ENCODE results near the gene ANKRD60.

The ANKRD60 gene

DNA sequence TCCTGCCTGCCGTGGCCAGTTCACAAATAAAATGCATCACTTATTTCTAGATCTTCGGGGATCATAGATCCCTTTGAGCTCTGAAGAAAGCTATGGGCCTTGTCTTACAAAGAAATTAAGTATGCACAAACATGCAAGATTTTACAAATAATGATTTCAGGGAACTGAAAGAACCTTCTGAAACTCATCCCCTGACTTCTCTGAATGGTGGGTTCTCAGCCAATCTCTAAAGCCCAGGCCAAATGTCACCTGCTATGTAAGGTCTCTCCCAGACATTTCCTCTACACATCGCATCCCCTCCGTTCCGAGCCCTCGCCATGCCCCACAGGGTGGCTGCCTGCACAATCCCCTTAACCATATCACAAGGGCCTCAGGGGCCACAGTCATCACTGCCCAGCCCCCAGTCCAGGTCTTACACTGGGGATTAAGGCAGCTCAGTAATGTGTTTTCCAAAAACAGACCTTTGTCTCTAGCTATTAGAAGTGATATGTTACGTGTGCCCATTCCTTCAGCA, 16.1 kb upstream of the ANKRD60 start:
- no peak for DNase-seq (ENCODE audit: low spot score)

DNA sequence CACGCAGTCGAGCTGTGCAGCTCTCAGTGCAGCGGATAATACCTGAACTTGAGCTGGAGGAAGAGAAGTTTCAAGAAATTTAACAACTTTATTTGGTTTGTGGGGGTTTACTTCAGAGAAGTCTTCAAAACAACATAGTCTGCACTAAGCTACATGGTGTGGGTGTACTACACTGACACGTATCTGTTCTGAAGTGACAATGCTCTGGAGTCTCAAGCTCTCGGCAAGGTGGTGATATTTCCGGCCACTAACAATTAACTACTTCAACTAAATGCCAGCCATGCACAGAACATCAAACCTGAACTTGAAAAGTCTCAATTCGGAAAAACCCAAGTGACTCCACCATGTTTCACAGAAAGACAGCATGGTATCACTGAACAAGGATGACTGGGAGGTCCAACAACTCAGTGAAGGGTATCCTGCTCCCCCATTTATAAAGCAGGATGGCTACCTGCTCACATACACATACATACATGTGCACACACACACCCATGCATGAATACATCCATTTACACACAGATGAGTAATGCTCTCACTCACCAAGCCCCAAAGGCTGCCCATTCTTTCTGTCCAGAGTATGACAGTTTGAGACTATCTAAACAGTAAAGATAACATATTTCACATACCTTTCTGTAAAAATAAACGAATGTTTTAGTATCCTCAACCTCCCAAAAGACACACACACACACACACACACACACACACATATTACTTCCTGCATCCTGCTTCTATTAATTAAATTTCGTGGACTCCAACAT, 15.4 kb upstream of the ANKRD60 start:
- no peak for DNase-seq (ENCODE audit: low spot score)

DNA sequence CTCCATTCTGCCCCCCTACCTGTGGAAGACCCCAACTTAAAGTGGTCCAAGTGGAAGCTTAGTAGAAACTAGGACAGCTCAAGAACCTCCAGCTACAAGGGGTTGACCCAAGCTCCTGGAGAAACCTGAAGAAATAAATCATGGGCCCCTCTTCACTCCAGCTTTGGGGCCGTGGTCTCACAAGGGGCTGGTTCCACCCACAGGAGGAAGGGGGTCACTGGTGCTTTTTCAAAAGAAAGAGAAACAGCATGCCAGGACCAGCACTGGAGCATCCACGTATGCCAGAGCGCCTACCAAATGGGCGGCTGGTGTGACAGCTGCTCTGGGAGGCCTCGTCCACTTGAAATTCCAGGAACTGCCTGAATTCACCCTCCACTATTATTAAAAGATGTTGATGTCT, 14.4 kb upstream of the ANKRD60 start:
- DNase-seq (ENCODE audit: low spot score): no peak

DNA sequence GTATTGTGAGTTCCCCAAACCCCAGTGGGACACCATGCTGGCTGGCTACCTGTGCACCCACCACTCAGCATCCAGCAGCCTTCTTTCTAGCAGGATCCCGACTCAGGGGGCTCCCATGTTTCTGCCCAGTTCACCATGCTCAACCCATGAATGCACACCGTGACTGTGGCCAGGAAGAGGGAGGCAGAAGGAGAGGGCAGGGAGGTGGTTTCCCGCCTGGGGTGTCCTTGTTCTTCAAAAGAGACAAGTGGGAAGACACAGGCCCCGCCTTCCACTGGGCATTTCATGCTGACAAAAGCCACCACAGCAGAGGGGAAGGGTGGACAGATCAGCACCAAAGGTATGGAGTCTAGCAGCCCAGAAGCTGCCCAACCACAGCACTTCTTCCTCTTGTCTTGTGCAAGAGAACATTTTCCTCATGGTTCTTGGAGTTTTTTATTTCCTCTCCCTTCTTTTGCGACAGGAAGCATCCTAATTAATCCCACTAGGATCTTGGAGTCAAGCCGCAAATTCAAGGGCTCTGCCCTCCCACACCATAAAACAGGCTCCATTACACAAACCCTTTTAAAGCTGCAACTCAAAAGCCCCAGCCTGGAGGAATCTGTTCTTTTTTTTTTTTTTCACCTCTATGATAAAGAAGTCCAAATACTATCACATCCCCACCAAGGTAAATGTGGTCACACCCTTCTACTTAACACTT, 13.5 kb upstream of the ANKRD60 start:
- DNase-seq (ENCODE audit: low spot score): no peak

DNA sequence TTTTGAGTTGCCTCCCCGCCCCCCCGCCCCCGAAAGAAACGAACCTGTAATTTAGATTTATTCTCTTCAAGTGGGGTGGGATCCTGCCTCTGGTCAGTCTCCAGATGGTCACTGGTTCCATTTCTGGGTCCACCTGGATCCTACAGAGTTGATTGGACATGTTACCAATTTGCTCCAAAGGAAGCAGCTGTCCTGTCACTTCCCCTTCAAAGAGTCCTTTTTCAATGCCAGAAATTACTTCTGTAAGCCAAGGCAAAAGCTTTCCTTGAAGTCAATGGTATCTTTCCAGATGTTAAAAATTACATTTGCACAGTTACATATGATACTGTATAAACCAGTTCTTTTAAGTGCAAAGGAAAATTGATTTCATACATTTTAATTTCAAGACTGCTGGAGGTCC, 12.0 kb upstream of the ANKRD60 start:
- DNase-seq (ENCODE audit: low spot score): no peak

DNA sequence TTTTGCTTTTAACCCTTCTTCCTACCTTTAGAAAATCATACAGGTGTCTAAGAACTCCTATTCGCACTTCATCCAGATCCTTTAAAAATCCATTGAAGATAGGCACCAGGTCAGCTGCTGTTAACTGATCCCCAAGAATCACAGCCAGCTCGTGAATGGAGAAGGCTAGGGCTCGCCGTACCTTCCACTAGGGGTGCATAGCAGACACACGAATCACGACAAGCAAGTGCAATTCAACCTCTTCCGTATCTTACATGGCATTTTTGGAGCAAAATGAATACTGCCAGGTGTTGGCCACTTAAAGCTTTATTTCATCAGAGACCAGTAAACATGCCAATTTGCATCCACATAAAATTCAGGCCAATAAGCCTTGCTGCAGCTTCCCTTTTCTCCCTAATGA, 10.8 kb upstream of the ANKRD60 start:
- no peak for DNase-seq (ENCODE audit: low spot score)

DNA sequence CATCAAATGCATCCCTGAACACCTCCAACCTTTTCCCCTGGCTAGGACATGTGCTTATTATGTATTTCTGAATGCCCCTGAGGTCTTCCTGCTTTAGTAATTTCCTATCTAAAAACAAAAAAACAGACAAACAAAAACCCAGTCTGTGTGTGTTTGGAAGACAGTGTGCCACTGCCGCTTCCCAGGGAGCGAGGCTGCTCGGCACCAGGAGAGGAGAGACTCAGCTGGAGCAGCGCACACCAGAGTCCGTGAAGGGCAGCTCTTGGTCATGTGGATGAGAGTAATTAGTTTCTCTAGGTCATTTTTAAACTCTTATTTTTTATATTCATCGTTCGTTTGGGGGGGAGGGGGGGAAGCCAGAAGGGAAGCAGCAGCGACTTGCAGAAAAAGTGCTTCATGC, 10.0 kb upstream of the ANKRD60 start:
- DNase-seq (ENCODE audit: low spot score): no peak

DNA sequence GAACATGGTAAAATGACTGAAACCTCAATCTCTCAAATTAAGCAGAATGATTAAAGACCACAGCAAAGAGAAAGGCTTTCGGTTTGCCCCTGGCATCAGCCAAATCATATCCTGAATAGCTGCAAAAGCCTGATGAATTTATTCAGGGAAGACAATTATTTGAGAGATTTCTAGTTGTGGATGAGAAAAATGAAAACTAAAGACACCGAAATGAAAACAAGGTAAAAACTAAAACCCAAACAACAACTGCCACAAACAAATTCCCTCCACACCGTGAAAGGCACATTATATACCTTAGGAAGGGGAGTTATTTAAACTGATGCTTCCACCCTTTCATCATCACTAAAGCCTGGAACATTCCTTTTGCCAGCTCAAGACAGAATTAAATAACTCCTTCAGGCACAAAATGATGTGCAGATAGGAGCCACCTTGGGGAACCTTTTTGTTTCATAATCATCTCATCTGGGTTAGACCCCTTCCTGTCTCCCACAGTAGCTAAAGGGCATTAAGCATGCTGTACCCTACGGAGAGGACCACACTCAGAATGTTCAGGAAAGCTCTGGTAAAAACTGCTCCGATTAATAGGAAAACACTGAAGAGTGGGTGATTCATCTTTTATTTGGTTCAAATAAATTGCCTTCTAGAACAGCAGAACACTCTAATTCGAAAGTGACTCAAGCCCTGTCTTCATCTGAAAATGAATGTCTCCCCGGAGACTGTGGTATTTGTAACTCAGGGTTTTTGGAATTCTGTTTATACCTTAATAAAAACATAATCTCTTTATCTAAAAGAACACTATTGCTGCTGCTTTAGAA, 9.1 kb upstream of the ANKRD60 start:
- DNase-seq (ENCODE audit: low spot score): no peak

DNA sequence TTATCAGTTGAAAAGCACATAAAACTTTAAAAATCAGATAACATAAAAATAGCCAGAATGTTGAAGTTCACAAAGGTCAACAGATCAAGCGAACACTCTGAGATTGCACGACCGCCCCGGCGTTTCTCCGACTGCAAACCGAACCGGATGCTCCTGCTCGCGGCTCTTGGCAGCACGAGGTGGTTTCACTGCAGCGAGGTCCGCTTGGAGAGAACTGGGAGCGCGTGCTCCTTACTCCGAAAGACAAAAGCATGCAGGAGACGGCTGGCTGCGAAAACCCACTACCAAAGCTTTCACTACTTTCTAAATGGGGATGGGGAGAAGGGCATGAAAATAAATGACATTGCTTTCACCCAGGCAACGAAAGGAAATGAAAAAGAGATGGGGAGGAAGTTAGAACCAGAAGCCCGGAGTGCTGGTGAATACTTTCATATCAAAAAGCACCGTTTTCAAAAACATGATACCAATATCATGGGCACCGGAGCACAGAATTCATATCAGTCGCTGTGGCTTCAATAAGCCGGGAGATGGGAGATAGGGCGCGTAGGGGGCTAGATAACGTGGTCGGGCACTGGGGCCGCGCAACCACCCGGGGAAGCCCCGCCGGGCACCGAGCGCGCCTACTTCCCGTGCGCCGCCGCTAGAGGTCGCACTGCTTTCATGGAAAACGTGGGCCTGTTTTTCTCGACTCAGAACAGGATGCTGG, 8.3 kb upstream of the ANKRD60 start:
- peak; percentile 77 for DNase-seq (ENCODE audit: low spot score)

DNA sequence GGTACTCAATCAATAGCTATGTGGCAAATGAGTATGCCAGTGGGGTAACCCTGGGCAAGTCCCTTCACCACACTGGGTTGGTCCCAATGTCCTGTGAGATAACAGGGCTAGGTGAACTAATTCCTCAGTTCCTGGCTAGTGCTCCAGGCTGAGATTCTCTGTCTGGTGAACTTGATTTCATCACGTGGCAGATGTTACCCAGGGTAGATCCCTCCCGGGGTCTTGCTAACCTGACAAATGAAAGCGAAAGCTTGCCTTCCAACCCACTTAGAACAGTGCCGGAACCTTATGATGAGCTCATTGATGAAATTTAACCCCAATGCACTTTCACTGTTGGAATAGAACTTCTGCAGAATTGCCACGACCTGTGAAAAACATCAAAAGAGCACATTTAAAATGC, 6.6 kb upstream of the ANKRD60 start:
- no peak for DNase-seq (ENCODE audit: low spot score)

DNA sequence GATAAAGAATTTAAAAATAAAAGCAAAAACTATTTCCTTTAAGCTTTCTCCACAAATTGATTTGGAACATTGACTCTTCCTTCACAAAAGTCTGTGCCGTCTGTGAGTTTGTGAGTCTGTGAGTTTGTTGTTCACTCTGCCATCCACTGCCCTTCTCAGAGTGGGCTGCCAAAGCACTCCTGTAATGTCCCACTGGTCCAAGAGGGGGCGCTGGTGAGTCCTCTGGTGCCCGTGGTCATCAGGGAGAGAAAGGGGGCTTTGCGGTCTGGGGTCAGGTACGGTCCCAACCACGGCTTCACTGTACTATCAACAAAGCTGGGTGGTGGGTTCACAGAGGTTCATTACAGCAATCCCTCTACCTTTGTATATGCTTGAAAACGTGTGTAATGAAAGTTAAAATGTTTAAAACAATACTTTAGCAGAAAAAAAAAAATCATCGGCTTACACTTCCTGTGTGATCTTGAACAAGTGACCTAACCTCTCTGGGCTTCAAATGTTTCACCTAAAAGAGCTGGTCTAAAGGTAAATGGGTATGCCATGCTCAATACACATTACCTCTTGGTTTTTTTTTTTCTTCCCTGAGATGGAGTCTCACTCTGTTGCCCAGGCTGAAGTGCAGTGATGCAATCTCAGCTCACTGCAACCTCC, 5.6 kb upstream of the ANKRD60 start:
- no peak for DNase-seq (ENCODE audit: low spot score)

DNA sequence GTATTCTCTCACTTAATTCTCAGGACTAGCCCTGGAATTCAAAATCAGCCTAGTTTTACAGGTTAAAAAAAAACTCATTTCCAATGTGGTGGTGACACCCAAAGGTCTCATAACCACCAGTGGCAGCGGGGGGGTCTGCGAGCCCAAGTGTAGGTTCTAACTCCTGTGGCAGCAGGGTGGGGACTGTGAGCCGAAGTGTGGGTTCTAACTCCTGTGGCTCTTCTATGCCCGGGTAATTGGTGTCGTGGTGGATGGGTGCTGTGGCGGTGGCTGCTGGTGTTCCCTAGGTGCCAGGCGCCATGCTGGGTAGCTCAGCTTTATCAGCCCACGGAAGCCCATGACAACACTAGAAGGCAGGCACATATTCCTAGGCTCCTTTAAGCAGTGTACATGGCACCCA, 4.9 kb upstream of the ANKRD60 start:
- no peak for DNase-seq (ENCODE audit: low spot score)

DNA sequence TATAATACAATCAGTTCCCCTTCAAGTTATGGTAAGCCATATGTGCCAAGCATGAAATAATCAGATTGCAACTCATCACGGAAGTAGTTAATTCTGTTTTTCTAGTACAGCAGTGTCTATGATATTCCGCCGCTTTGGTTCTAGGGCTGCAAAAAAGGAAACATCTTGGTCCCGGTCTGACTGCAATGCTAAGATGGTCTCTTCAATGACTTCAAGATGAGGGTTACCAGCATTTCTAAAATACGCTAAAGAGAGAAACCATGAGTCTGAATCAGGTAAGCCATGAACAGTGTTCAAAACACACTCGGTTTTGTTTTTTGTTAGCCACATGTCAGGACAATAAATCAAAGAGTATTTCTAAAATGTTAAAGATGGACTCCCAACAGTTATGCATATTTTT, 3.2 kb upstream of the ANKRD60 start:
- DNase-seq (ENCODE audit: low spot score): no peak

DNA sequence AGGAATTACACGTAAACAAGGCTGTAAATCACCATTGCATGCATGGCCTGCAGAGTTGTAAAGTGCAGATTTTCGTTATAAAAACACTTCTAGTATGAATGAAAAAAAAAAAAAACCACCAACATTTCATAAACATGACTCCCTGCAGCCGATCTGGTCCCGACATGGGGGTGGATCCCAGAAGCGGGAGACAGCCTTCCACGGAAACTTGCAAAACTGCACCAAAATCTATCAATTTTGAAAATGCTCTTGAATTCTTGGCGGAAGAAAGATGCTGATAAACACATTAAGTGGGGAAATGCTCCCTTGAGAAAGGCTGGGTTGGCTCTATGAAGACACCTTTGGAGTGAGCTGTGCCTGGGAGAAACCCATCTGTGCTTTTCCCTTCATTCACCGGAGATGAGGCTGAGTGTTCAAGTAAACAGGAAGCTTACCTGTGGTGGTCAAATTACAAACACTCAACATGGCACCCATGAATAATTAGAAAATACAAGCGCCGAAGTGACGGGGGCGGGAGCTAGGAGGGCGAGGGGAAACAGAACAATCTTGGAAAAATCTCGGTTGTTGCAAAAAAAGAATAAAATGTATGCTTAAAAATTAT, 845 bp upstream of the ANKRD60 start:
- no peak for DNase-seq (ENCODE audit: low spot score)

DNA sequence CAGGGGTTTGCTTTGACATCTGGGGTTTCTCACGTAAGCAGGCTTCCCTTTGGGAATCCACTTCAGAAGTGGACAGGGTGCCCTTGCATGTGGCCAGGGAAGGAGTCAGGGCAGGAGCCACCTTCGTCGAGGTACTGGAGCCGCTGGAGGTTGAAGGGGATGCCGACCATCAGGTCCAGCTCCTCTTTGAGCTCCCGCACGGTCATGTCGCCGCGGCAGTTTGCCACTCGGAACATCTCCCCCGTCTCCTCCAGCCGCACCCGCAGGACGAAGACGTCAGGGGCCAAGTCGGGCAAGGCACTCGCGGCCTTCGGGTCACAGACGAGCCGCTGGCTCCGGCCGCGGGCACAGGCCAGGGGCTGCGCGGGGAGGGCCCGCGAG, 360 bp downstream of the ANKRD60 start:
- no peak for DNase-seq (ENCODE audit: low spot score)

DNA sequence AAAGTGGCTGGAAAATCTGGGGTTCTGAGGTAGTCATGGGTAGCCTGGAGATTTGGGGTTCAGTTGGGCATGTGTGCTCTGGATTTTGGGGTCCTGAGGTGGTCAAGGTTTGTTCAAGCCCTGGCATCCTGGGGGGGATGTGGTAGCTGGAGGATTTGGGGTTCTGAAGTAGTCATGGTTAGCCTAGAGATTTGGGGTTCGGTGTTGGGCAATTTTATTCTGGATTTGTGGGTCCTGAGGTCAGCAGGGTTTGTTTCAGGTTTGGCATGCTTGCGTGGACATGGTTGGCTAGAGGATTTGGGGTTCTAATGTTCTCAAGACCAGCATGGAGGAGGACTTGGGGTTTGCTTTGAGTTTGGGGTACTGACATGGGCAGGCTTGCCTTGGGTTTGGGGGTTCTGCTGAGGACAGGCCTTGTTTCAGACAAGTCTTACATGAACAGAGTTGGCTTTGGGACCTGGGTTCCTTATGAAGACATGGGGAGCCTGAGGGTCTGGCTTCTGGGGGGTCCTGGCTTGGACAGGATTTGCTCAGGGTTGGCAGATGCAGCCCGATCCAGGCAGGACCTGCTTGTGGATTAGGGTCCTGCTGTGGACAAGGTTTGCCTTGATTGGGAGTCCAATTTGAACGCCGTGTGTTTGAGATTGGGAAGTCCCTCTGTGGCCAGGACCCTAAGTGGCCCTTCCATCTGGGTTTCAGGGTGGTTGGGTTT, 906 bp downstream of the ANKRD60 start:
- DNase-seq (ENCODE audit: low spot score): no peak

DNA sequence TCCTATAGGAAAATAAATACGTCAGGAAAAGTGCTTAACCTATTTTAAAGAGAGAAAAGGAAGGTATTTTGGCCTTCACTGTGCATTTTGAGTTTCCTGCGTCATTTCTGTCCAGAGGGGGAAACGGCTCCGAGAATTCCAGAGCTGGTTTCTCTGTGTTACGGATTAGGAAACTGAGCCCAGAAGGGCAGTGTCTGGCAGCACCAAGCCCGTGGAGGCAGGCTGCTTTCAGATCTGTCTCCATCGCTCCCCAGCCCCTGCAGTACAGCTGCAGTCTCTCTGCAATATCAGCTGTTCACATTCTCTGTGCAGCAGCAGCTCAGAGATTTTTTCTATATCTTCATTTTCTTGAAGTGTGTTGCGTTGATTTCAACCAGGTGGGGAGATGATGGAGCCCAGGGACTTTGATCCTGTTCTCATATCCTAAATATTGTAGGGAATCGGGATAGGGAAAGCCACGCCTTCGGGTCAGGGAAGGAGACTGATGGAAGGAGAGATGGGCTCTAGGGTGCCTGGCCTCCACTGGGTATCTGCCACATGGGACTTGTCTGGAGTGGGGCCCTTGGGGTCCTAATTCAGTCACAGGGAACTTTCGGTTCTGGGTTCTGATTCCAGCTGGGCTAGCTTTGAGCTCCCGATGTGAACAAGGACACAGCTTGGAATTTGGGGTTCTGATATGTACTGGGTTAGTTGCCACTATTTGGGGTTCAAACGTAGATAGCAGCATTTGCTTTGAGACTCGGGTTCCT, 2.8 kb downstream of the ANKRD60 start:
- DNase-seq (ENCODE audit: low spot score): no peak

DNA sequence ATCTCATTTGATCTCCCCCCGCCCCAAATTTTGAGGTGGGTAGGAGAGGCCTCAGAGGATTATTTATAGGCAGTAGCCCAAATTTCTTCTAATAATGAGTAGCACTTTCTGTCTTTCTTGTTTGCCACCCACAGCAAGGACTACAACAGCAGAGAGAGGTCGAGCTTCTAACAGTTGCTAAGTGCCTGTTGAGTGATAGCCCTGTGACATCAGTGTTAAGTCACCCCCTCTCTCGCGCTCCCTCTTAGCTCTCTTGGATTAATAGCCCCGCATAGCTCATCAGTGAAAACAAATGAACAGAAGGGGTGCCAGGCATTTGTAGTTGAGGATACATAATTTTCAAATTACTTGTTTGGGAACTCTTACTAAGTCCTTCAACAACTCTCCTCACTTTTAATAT, 3.5 kb downstream of the ANKRD60 start:
- no peak for DNase-seq (ENCODE audit: low spot score)

DNA sequence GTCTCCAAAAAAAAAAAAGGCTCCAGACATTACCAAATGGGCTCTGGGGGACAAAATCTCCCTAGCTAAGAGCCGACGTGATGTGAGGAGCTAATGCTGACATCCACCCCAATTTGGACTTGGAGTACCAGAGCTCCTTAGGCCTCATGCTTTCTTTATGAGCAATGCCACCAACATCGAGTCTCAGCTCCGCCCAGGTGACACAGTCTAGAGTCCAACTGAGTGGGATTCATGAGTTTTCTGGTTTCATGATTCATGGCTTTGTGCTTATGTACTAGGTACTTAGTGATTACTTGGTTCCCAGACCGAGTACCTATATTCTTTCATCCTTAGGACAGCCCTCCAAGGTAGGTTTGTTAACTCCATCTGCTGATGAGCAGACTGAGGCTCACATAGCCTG, 4.4 kb downstream of the ANKRD60 start:
- no peak for DNase-seq (ENCODE audit: low spot score)

All from Ammon's horn (tissue), 1 donor.